Keratinocyte (primary cell): Measurements from ENCODE around the gene UNK.

Experiments used
- EZH2 ChIP-seq: IDR thresholded peaks from one replicate; pipeline ENCODE4 v1.6.1; 2012; ENCODE audit warnings: inconsistent platforms, mild to moderate bottlenecking, low read length, moderate library complexity
- TF ChIP-seq, protein P1 (sequence below), 3 experiments: IDR thresholded peaks in 1 of 3; conservative IDR thresholded peaks in 1 of 3; optimal IDR thresholded peaks in 1 of 3; 2 replicates in 2 of 3; 3 replicates in 1 of 3; pipeline versions ENCODE3 to v1.5.1; 2011; ENCODE audit warnings: low read length in 3 of 3, mild to moderate bottlenecking in 3 of 3, moderate library complexity in 2 of 3, control low read depth in 1 of 3, inconsistent platforms in 1 of 3; ENCODE audit not compliant: insufficient read depth in 2 of 3; ENCODE audit errors: extremely low read depth in 1 of 3

DNA sequence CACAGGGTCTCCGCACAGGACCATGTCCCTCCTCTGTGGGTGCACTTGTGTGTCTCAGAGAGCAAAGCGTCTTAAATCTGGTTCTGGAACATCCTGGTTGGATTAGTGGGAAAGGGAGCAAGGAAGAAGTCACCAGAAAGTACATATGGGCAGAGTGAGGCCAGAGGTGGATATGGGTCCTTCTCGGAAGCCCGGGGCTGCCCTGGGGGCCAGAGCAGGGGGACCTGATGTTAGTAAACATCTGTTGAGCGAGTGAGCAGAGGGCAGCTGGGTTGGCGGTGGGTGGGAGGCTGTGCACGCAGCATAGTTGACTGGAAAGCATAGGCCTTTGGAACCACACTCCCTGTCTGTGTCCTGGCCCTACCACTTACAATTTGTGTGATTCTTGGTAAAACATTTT, 36.9 kb downstream of the UNK start:
- TF ChIP-seq, protein P1, sequence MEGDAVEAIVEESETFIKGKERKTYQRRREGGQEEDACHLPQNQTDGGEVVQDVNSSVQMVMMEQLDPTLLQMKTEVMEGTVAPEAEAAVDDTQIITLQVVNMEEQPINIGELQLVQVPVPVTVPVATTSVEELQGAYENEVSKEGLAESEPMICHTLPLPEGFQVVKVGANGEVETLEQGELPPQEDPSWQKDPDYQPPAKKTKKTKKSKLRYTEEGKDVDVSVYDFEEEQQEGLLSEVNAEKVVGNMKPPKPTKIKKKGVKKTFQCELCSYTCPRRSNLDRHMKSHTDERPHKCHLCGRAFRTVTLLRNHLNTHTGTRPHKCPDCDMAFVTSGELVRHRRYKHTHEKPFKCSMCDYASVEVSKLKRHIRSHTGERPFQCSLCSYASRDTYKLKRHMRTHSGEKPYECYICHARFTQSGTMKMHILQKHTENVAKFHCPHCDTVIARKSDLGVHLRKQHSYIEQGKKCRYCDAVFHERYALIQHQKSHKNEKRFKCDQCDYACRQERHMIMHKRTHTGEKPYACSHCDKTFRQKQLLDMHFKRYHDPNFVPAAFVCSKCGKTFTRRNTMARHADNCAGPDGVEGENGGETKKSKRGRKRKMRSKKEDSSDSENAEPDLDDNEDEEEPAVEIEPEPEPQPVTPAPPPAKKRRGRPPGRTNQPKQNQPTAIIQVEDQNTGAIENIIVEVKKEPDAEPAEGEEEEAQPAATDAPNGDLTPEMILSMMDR (optimal IDR thresholded peaks at IDR 0.05 in 1 of 3, IDR thresholded peaks at IDR 0.05 in 1 of 3, conservative IDR thresholded peaks at IDR 0.05 in 1 of 3; ENCODE audit: extremely low read depth in 1 of 3, insufficient read depth in 2 of 3, low read length in 3 of 3), result no peak
- no peak for TF ChIP-seq EZH2
